MM.1S (cell line): ENCODE measurements around the gene KLHL20.
"Not testable (repeated sequence)": the region's sequence is repeated elsewhere in the genome, so short reads cannot be mapped to it uniquely, and the experiment has no call there.

Experiments used
- DNase-seq: peaks from one replicate; pipeline ENCODE4 v3.0.0-alpha.2; 2015
- H2AFZ ChIP-seq: fragments of 300-600 bp; sonication (generic); 2 replicates; pipeline ENCODE4 v1.6.0; 2016; ENCODE audit warnings: antibody characterized with exemption, low read length
- H3F3A ChIP-seq: fragments of 300-600 bp; sonication (generic); 2 replicates; pipeline ENCODE4 v1.6.1; 2016; ENCODE audit warnings: mild to moderate bottlenecking, antibody characterized with exemption, low read length, moderate library complexity, mixed read lengths; ENCODE audit not compliant: insufficient read depth
- H3K27ac ChIP-seq: fragments of 300-600 bp; sonication (generic); 2 replicates; pipeline ENCODE4 v1.5.1; 2016; ENCODE audit warnings: mild to moderate bottlenecking, low read length
- H3K27me3 ChIP-seq: fragments of 300-600 bp; sonication (generic); replicated peaks from 2 replicates; pipeline ENCODE4 v1.6.0; 2016; ENCODE audit warnings: low read length; ENCODE audit not compliant: insufficient read depth
- H3K36me3 ChIP-seq: fragments of 300-600 bp; sonication (generic); replicated peaks from 2 replicates; pipeline ENCODE4 v1.6.1; 2016; ENCODE audit warnings: mild to moderate bottlenecking, low read length, mixed read lengths; ENCODE audit not compliant: insufficient read depth
- H3K4me1 ChIP-seq: fragments of 300-600 bp; sonication (generic); 2 replicates; pipeline ENCODE4 v1.6.1; 2016; ENCODE audit warnings: low read length, mixed read lengths
- H3K4me2 ChIP-seq: fragments of 300-600 bp; sonication (generic); 2 replicates; pipeline ENCODE4 v1.6.0; 2016; ENCODE audit warnings: low read depth, low read length
- H3K4me3 ChIP-seq: fragments of 300-600 bp; sonication (generic); 2 replicates; pipeline ENCODE4 v1.5.1; 2016; ENCODE audit warnings: low read length, mixed read lengths
- H3K79me2 ChIP-seq: fragments of 300-600 bp; sonication (generic); 2 replicates; pipeline ENCODE4 v1.6.1; 2016; ENCODE audit warnings: mixed run types, low read length, mixed read lengths
- H3K9ac ChIP-seq: fragments of 300-600 bp; sonication (generic); 2 replicates; pipeline ENCODE4 v1.6.1; 2016; ENCODE audit warnings: low read length, mixed read lengths
- H3K9me2 ChIP-seq: fragments of 300-600 bp; sonication (generic); replicated peaks from 2 replicates; pipeline ENCODE4 v1.6.1; 2016; ENCODE audit warnings: mild to moderate bottlenecking, low read length, mixed read lengths; ENCODE audit not compliant: insufficient read depth
- H3K9me3 ChIP-seq: fragments of 300-600 bp; sonication (generic); replicated peaks from 2 replicates; pipeline ENCODE4 v1.6.1; 2016; ENCODE audit warnings: mild to moderate bottlenecking, low read length, mixed read lengths; ENCODE audit not compliant: insufficient read depth
- H4K20me1 ChIP-seq: fragments of 300-600 bp; sonication (generic); 2 replicates; pipeline ENCODE4 v1.6.1; 2016; ENCODE audit warnings: mild to moderate bottlenecking, low read length, moderate library complexity, mixed read lengths; ENCODE audit not compliant: insufficient read depth
- CTCF ChIP-seq: fragments of 300-600 bp; sonication (generic); IDR thresholded peaks from 2 replicates; pipeline ENCODE4 v1.5.1; 2016; ENCODE audit warnings: antibody characterized with exemption, low read length, mixed read lengths
- EZH2 ChIP-seq: fragments of 300-600 bp; sonication (generic); optimal IDR thresholded peaks from 2 replicates; pipeline ENCODE3; 2017; ENCODE audit warnings: low read depth, mild to moderate bottlenecking, antibody characterized with exemption, low read length, mixed read lengths
- EZH2phosphoT487 ChIP-seq: fragments of 300-600 bp; sonication (generic); IDR thresholded peaks from 2 replicates; pipeline ENCODE4 v1.6.1; 2018; ENCODE audit warnings: antibody characterized with exemption, low read length

Gene KLHL20

GRCh38 chr1:173682184-173682583 is 32.6 kb upstream of the KLHL20 start:
- H3F3A ChIP-seq = no peaks in the 10 kb centered on the region
- no peak overlapping the region for H3K4me3 ChIP-seq
- no peaks in the 10 kb centered on the region for H4K20me1 ChIP-seq
- peak overlapping the region; percentile 26; the same call in 1 of the 2 replicates for H3K4me2 ChIP-seq
- no peaks in the 10 kb centered on the region for H3K27me3 ChIP-seq
- no peak overlapping the region for H3K9ac ChIP-seq
- TF ChIP-seq CTCF (no peak), EZH2phosphoT487 (no peak), EZH2 (no peak)
- 0 out of 2 replicates have a peak overlapping the region, but pooled peaks have one; percentile 13 for H2AFZ ChIP-seq
- H3K27ac ChIP-seq = no peak overlapping the region
- no peak for DNase-seq
- H3K79me2 ChIP-seq = no peaks in the 10 kb centered on the region
- H3K36me3 ChIP-seq = no peaks in the 10 kb centered on the region
- no peaks in the 10 kb centered on the region for H3K9me3 ChIP-seq
- H3K4me1 ChIP-seq = peaks cover 13% of the 10 kb centered on the region
- no peaks in the 10 kb centered on the region for H3K9me2 ChIP-seq

- not testable (repeated sequence) for H3K9ac ChIP-seq, H3K4me3 ChIP-seq, H3K27me3 ChIP-seq, H3K9me2 ChIP-seq, H3K36me3 ChIP-seq, H3K27ac ChIP-seq, H3K9me3 ChIP-seq, H2AFZ ChIP-seq, H4K20me1 ChIP-seq, H3K79me2 ChIP-seq, DNase-seq, H3F3A ChIP-seq
- H3K4me1 ChIP-seq = peaks cover 13% of the 10 kb centered on the region
- H3K4me2 ChIP-seq = peak overlapping the region; percentile 26; the same call in 1 of the 2 replicates
These were observed 30.9 kb upstream of the KLHL20 start for GRCh38 chr1:173683838-173684237.

- not testable (repeated sequence) for H3K79me2 ChIP-seq, H2AFZ ChIP-seq
These were observed 29.7 kb upstream of the KLHL20 start for GRCh38 chr1:173685121-173685520.

GRCh38 chr1:173688300-173688699 is 26.5 kb upstream of the KLHL20 start:
- Histone ChIP-seq H2AFZ (no peak overlapping the region), H3K9ac (no peak overlapping the region), H3K4me2 (no peak overlapping the region), H3K4me1 (peaks cover 7% of the 10 kb centered on the region), H3K36me3 (no peaks in the 10 kb centered on the region), H3K27me3 (no peaks in the 10 kb centered on the region), H3K9me2 (no peaks in the 10 kb centered on the region), H3K79me2 (no peaks in the 10 kb centered on the region), H3K4me3 (no peak overlapping the region), H3K9me3 (no peaks in the 10 kb centered on the region), H4K20me1 (no peaks in the 10 kb centered on the region), H3F3A (no peaks in the 10 kb centered on the region), H3K27ac (no peak overlapping the region)
- no peak for DNase-seq
- no peak for TF ChIP-seq CTCF
- TF ChIP-seq EZH2phosphoT487 = no peak
- no peak for TF ChIP-seq EZH2

More at GRCh38 chr1:173685121-173685520, 29.7 kb upstream of the KLHL20 start:
- not testable (repeated sequence) for H3K27me3 ChIP-seq, H3K9me3 ChIP-seq, H3K4me3 ChIP-seq, H3K9ac ChIP-seq, H3K4me2 ChIP-seq, H3F3A ChIP-seq, H4K20me1 ChIP-seq, H3K27ac ChIP-seq, H3K9me2 ChIP-seq, DNase-seq, H3K36me3 ChIP-seq
- peaks cover 13% of the 10 kb centered on the region for H3K4me1 ChIP-seq
